NK-92 (cell line): Measurements from ENCODE around the gene TAF3.

Source experiments
- DNase-seq: peaks from one replicate; lab custom pipeline; 2025; ENCODE audit not compliant: unreplicated experiment; lab: John Stamatoyannopoulos, UW

TAF3 gene

GRCh38 chr10:7965457-7965856, 147.2 kb downstream of the TAF3 start:
- DNase-seq = no peak

- no peak for DNase-seq
These were observed 148.7 kb downstream of the TAF3 start for GRCh38 chr10:7967035-7967434.

GRCh38 chr10:7968510-7969112, 150.3 kb downstream of the TAF3 start:
- DNase-seq = no peak

- no peak for DNase-seq
These were observed 151.3 kb downstream of the TAF3 start for GRCh38 chr10:7969623-7970022.

- no peak for DNase-seq
These were observed 153.6 kb downstream of the TAF3 start for GRCh38 chr10:7971949-7972348.

GRCh38 chr10:7972367-7972766, 154.1 kb downstream of the TAF3 start:
- DNase-seq = no peak

- DNase-seq = no peak
These were observed 161.9 kb downstream of the TAF3 start for GRCh38 chr10:7980196-7980595.

GRCh38 chr10:7982727-7983126, 164.4 kb downstream of the TAF3 start:
- no peak for DNase-seq

- no peak for DNase-seq
These were observed 166.0 kb downstream of the TAF3 start for GRCh38 chr10:7984325-7984724.

- DNase-seq = no peak
These were observed 166.6 kb downstream of the TAF3 start for GRCh38 chr10:7984896-7985295.

GRCh38 chr10:7986851-7987250, 168.5 kb downstream of the TAF3 start:
- no peak for DNase-seq

- no peak for DNase-seq
These were observed 170.7 kb downstream of the TAF3 start for GRCh38 chr10:7988989-7989388.

- no peak for DNase-seq
These were observed 180.5 kb downstream of the TAF3 start for GRCh38 chr10:7998831-7999230.

GRCh38 chr10:8004469-8005000, 186.2 kb downstream of the TAF3 start:
- DNase-seq = no peak

- DNase-seq = no peak
These were observed 188.1 kb downstream of the TAF3 start for GRCh38 chr10:8006274-8006999.

- no peak for DNase-seq
These were observed 190.7 kb downstream of the TAF3 start for GRCh38 chr10:8009031-8009430.

- no peak for DNase-seq
These were observed 194.7 kb downstream of the TAF3 start for GRCh38 chr10:8013006-8013405.

GRCh38 chr10:8013619-8014018, 195.3 kb downstream of the TAF3 start:
- no peak for DNase-seq

GRCh38 chr10:8014649-8015048, 196.3 kb downstream of the TAF3 start:
- no peak for DNase-seq

- no peak for DNase-seq
These were observed 199.0 kb downstream of the TAF3 start for GRCh38 chr10:8017277-8017676.

- DNase-seq = no peak
These were observed 205.0 kb downstream of the TAF3 start for GRCh38 chr10:8023321-8023720.

GRCh38 chr10:8023851-8024250, 205.5 kb downstream of the TAF3 start:
- no peak for DNase-seq
